HG02678 (cell line): Measurements from ENCODE around the gene COQ10A.

Source experiments
- ATAC-seq: cut with Tn5 transposase; IDR thresholded peaks from one replicate; pipeline ENCODE4 v1.9.1; 2021; ENCODE audit warnings: mild to moderate bottlenecking, moderate library complexity; ENCODE audit not compliant: unreplicated experiment

COQ10A gene

GRCh38 chr12:56266693-56267442 lies at the start of gene COQ10A:
TSS of gene COQ10A (plus strand) at chr12:56266942. CDS start at chr12:56267119, 177 bp downstream.
- peak; percentile 95 for ATAC-seq

GRCh38 chr12:56219840-56220239 lies 46.9 kb upstream of the COQ10A start:
- no peak for ATAC-seq

- no peak for ATAC-seq
Measured at GRCh38 chr12:56220611-56221231, 46.0 kb upstream of the COQ10A start.

- peak; percentile 17 for ATAC-seq
Measured at GRCh38 chr12:56221232-56221756, 45.4 kb upstream of the COQ10A start.

GRCh38 chr12:56221757-56222530 lies 44.8 kb upstream of the COQ10A start, which contains the start of gene RNF41:
TSS of gene RNF41 (minus strand) at chr12:56221922. CDS start at chr12:56214047, 7,875 bp downstream.
- peak; percentile 77 for ATAC-seq

- ATAC-seq = no peak
Measured at GRCh38 chr12:56222531-56222895, 44.2 kb upstream of the COQ10A start.

GRCh38 chr12:56223571-56224101 lies 43.1 kb upstream of the COQ10A start:
- ATAC-seq = no peak

- peak; percentile 83 for ATAC-seq
Measured at GRCh38 chr12:56224102-56224701, 42.5 kb upstream of the COQ10A start, which contains the start of gene NABP2. TSS of gene NABP2 (plus strand) at chr12:56224342. CDS start at chr12:56224857, 515 bp downstream.

- no peak for ATAC-seq
Measured at GRCh38 chr12:56224954-56225353, 41.8 kb upstream of the COQ10A start.

GRCh38 chr12:56229082-56229481 lies 37.7 kb upstream of the COQ10A start:
- ATAC-seq = no peak

- ATAC-seq = no peak
Measured at GRCh38 chr12:56229916-56230431, 36.8 kb upstream of the COQ10A start, which contains the start of gene SLC39A5. TSS of gene SLC39A5 (plus strand) at chr12:56230051. CDS start at chr12:56231275, 1,224 bp downstream.

GRCh38 chr12:56230432-56231183 lies 36.1 kb upstream of the COQ10A start:
- no peak for ATAC-seq

GRCh38 chr12:56231184-56231582 lies 35.6 kb upstream of the COQ10A start:
- no peak for ATAC-seq

GRCh38 chr12:56234746-56235436 lies 31.9 kb upstream of the COQ10A start:
- no peak for ATAC-seq

GRCh38 chr12:56236091-56236490 lies 30.7 kb upstream of the COQ10A start:
- ATAC-seq = no peak

GRCh38 chr12:56236985-56237384 lies 29.8 kb upstream of the COQ10A start:
- no peak for ATAC-seq

- ATAC-seq = no peak
Measured at GRCh38 chr12:56237552-56237951, 29.2 kb upstream of the COQ10A start.

- no peak for ATAC-seq
Measured at GRCh38 chr12:56241424-56242303, 25.1 kb upstream of the COQ10A start.
